ENCODE measurements around the gene RGS3. TPM values are rescaled to one million over a fixed set of nuclear protein-coding genes. Genes with fewer than 3 reads are reported as not detected.
A peak's percentile ranks its signal among the peaks of the same experiment; 100 is the strongest.

Gene RGS3
- total and polyA plus RNA-seq, 2 experiments from 2014 or later, result 44.5 to 48.6 TPM

- no peak overlapping the region for H2AFZ ChIP-seq
- peaks cover 57% of the 10 kb centered on the region for H3K4me1 ChIP-seq (ENCODE audit: insufficient read depth)
- WGBS, 2 experiments (ENCODE audit: low coverage in 1 of 2, low lambda C conversion rate in 2 of 2, missing lambda C conversion rate in 2 of 2), result 41 to 42% methylated on average over 8 of the region's 8 CpGs
- H3K27ac ChIP-seq, result peak overlapping the region; percentile 96
- no peak for TF ChIP-seq EZH2 (IDR thresholded peaks at IDR 0.05; ENCODE audit: insufficient read depth, poor library complexity, severe bottlenecking)
- no peak for TF ChIP-seq EZH2phosphoT487 (IDR thresholded peaks at IDR 0.05; ENCODE audit: insufficient read depth, low read depth)
- no peaks in the 10 kb centered on the region for H3K9me3 ChIP-seq (ENCODE audit: low read depth)
- in situ Hi-C loops (cut with MboI), result no loop called here
- DNase-seq, result peak; percentile 92
- H3F3A ChIP-seq (ENCODE audit: insufficient read depth), result peaks cover 34% of the 10 kb centered on the region
- peak overlapping the region; percentile 79 for H3K9ac ChIP-seq
- no peaks in the 10 kb centered on the region for H3K36me3 ChIP-seq (ENCODE audit: low read depth)
- H4K20me1 ChIP-seq (ENCODE audit: insufficient read depth), result no peaks in the 10 kb centered on the region
- H3K79me2 ChIP-seq (ENCODE audit: insufficient read depth), result no peaks in the 10 kb centered on the region
- H3K9me2 ChIP-seq (ENCODE audit: insufficient read depth), result no peaks in the 10 kb centered on the region
- no peaks in the 10 kb centered on the region for H3K27me3 ChIP-seq (replicated peaks; ENCODE audit: insufficient read depth)
- H3K4me2 ChIP-seq (ENCODE audit: unreplicated experiment), result peak overlapping the region; percentile 78
- peak overlapping the region; percentile 0; the same call in 1 of the 2 replicates for H3K4me3 ChIP-seq
Measured at GRCh38 chr9:113622600-113623400, 159.3 kb downstream of the RGS3 start.

- WGBS, 2 experiments (ENCODE audit: low coverage in 1 of 2, low lambda C conversion rate in 2 of 2, missing lambda C conversion rate in 2 of 2), result 93 to 96% methylated on average over 9 of the region's 9 CpGs
- Histone ChIP-seq H3K27ac (0 out of 2 replicates have a peak overlapping the region, but pooled peaks have one; percentile 96), H3K9me3 (ENCODE audit: low read depth) (no peaks in the 10 kb centered on the region), H2AFZ (no peak overlapping the region), H4K20me1 (ENCODE audit: insufficient read depth) (no peaks in the 10 kb centered on the region), H3K4me3 (no peak overlapping the region), H3K27me3 (replicated peaks; ENCODE audit: insufficient read depth) (no peaks in the 10 kb centered on the region), H3K79me2 (ENCODE audit: insufficient read depth) (no peaks in the 10 kb centered on the region), H3K9me2 (ENCODE audit: insufficient read depth) (no peaks in the 10 kb centered on the region), H3K4me2 (ENCODE audit: unreplicated experiment) (no peak overlapping the region), H3K9ac (no peak overlapping the region), H3K4me1 (ENCODE audit: insufficient read depth) (peaks cover 57% of the 10 kb centered on the region), H3F3A (ENCODE audit: insufficient read depth) (peaks cover 34% of the 10 kb centered on the region), H3K36me3 (ENCODE audit: low read depth) (no peaks in the 10 kb centered on the region)
- TF ChIP-seq EZH2 (IDR thresholded peaks at IDR 0.05; ENCODE audit: insufficient read depth, poor library complexity, severe bottlenecking) (no peak), EZH2phosphoT487 (IDR thresholded peaks at IDR 0.05; ENCODE audit: insufficient read depth, low read depth) (no peak)
- DNase-seq, result no peak
- in situ Hi-C loops (cut with MboI), result no loop called here
Measured at GRCh38 chr9:113623851-113624485, 160.4 kb downstream of the RGS3 start.

DNA sequence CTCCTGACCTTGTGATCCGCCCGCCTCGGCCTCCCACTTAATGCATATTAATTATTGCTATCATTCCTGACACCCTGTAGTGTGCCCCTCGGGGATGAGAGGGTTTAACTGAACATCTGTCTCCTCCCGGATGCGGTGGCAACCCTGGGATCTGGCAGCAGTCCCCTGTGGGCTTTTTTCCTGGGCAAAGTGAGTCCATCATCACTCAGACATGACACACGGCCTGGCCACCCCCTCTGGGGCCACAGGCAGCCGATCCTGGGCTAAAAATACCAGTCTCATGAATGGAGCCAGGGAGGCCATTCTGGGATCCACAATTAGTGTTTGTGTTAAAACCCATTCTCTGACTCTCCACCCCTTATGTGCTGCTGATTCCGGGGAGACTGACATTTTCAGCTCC, 161.2 kb downstream of the RGS3 start:
- Histone ChIP-seq H3K4me2 (ENCODE audit: unreplicated experiment) (peak overlapping the region; percentile 57), H3K9me3 (ENCODE audit: low read depth) (no peaks in the 10 kb centered on the region), H3K4me1 (ENCODE audit: insufficient read depth) (peaks cover 55% of the 10 kb centered on the region), H2AFZ (peak overlapping the region; percentile 76), H4K20me1 (ENCODE audit: insufficient read depth) (no peaks in the 10 kb centered on the region), H3K9ac (peak overlapping the region; percentile 57), H3K27me3 (replicated peaks; ENCODE audit: insufficient read depth) (no peaks in the 10 kb centered on the region), H3K79me2 (ENCODE audit: insufficient read depth) (no peaks in the 10 kb centered on the region), H3K9me2 (ENCODE audit: insufficient read depth) (no peaks in the 10 kb centered on the region), H3F3A (ENCODE audit: insufficient read depth) (peaks cover 34% of the 10 kb centered on the region), H3K27ac (peak overlapping the region; percentile 72), H3K36me3 (ENCODE audit: low read depth) (no peaks in the 10 kb centered on the region), H3K4me3 (0 out of 2 replicates have a peak overlapping the region, but pooled peaks have one; percentile 28)
- in situ Hi-C loops (cut with MboI), result no loop called here
- WGBS, 2 experiments (ENCODE audit: low coverage in 1 of 2, low lambda C conversion rate in 2 of 2, missing lambda C conversion rate in 2 of 2), result 26 to 28% methylated on average over 9 of the region's 9 CpGs
- DNase-seq, result peak; percentile 93
- TF ChIP-seq EZH2phosphoT487 (IDR thresholded peaks at IDR 0.05; ENCODE audit: insufficient read depth, low read depth) (no peak), EZH2 (IDR thresholded peaks at IDR 0.05; ENCODE audit: insufficient read depth, poor library complexity, severe bottlenecking) (no peak)

- Histone ChIP-seq H3F3A (ENCODE audit: insufficient read depth) (peaks cover 34% of the 10 kb centered on the region), H3K36me3 (ENCODE audit: low read depth) (no peaks in the 10 kb centered on the region), H4K20me1 (ENCODE audit: insufficient read depth) (no peaks in the 10 kb centered on the region), H3K4me2 (ENCODE audit: unreplicated experiment) (no peak overlapping the region), H3K27me3 (replicated peaks; ENCODE audit: insufficient read depth) (no peaks in the 10 kb centered on the region), H2AFZ (peak overlapping the region; percentile 76), H3K79me2 (ENCODE audit: insufficient read depth) (no peaks in the 10 kb centered on the region), H3K9ac (peak overlapping the region; percentile 57), H3K4me3 (no peak overlapping the region), H3K9me2 (ENCODE audit: insufficient read depth) (no peaks in the 10 kb centered on the region), H3K4me1 (ENCODE audit: insufficient read depth) (peaks cover 47% of the 10 kb centered on the region), H3K9me3 (ENCODE audit: low read depth) (no peaks in the 10 kb centered on the region), H3K27ac (peak overlapping the region; percentile 72)
- TF ChIP-seq EZH2phosphoT487 (IDR thresholded peaks at IDR 0.05; ENCODE audit: insufficient read depth, low read depth) (no peak), EZH2 (IDR thresholded peaks at IDR 0.05; ENCODE audit: insufficient read depth, poor library complexity, severe bottlenecking) (no peak)
- in situ Hi-C loops (cut with MboI), result no loop called here
- no peak for DNase-seq
- 96 to 99% methylated on average over 8 of the region's 8 CpGs for WGBS, 2 experiments (ENCODE audit: low coverage in 1 of 2, low lambda C conversion rate in 2 of 2, missing lambda C conversion rate in 2 of 2)
Measured at GRCh38 chr9:113625486-113625885, 162.0 kb downstream of the RGS3 start.

Measured in GM23248 (cell line).